GM21786 (cell line): ENCODE data around the gene DRC7.

ENCODE experiments used
- ATAC-seq: cut with Tn5 transposase; IDR thresholded peaks from one replicate; pipeline ENCODE4 v1.9.1; 2021; ENCODE audit not compliant: unreplicated experiment

Gene DRC7

GRCh38 chr16:57781349-57781740 is 86.7 kb downstream of the DRC7 start:
- no peak for ATAC-seq
